H1 (cell line): ENCODE data around the gene KIAA1755. TPM values are rescaled to one million over a fixed set of nuclear protein-coding genes. Genes with fewer than 3 reads are reported as not detected.

Experiments
- CTCF ChIA-PET: fragments of 300-600 bp; sonication (Branson Sonifier 250); formaldehyde crosslinking; loops from one replicate; lab custom pipeline; 2021; ENCODE audit not compliant: partially characterized antibody; lab: Charles Lee
- POLR2A ChIA-PET: fragments of 300-600 bp; sonication (Branson Sonifier 250); formaldehyde crosslinking; loops from one replicate; lab custom pipeline; 2021; ENCODE audit warnings: inconsistent platforms; ENCODE audit not compliant: partially characterized antibody; lab: Charles Lee
- DNase-seq, 2 experiments: peaks; one replicate each; pipeline versions ENCODE4 v3.0.0 to v3.0.0-alpha.2; 2010 to 2022; ENCODE audit warnings: low spot score in 2 of 2, low read depth in 1 of 2, mixed read lengths in 1 of 2
- FAIRE-seq: peaks from 2 replicates; lab custom pipeline; 2011; peaks lifted over from hg19 to GRCh38; lab: Jason Lieb, UNC
- H2AFZ ChIP-seq: 2 replicates; pipeline ENCODE4 v1.8.1; 2012; ENCODE audit warnings: low read length, inconsistent platforms
- H2AK5ac ChIP-seq: 2 replicates; pipeline ENCODE4 v1.6.1; 2013; ENCODE audit warnings: low read depth, low read length
- H2BK120ac ChIP-seq: replicated peaks from 2 replicates; pipeline ENCODE3; 2013; ENCODE audit warnings: low read depth, low read length, inconsistent platforms
- H2BK12ac ChIP-seq: 2 replicates; pipeline ENCODE4 v1.6.1; 2013; ENCODE audit warnings: low read depth, low read length
- H2BK15ac ChIP-seq: 2 replicates; pipeline ENCODE4 v1.6.1; 2013; ENCODE audit warnings: low read length
- H2BK20ac ChIP-seq: 2 replicates; pipeline ENCODE4 v1.6.1; 2013; ENCODE audit warnings: low read length
- H2BK5ac ChIP-seq: 2 replicates; pipeline ENCODE4 v1.6.1; 2013; ENCODE audit warnings: low read depth, low read length
- H3K14ac ChIP-seq: 2 replicates; pipeline ENCODE4 v1.6.1; 2013; ENCODE audit warnings: inconsistent platforms; ENCODE audit not compliant: insufficient read length
- H3K18ac ChIP-seq: 2 replicates; pipeline ENCODE4 v1.6.1; 2013; ENCODE audit warnings: low read length; ENCODE audit errors: extremely low read depth
- H3K23ac ChIP-seq: 2 replicates; pipeline ENCODE4 v1.6.1; 2013; ENCODE audit warnings: inconsistent platforms; ENCODE audit not compliant: insufficient read length
- H3K23me2 ChIP-seq: 2 replicates; pipeline ENCODE4 v1.6.1; 2013; ENCODE audit warnings: low read depth, low read length
- H3K27ac ChIP-seq: 2 replicates; pipeline ENCODE4 v1.6.1; 2011; ENCODE audit warnings: low read depth, low read length, inconsistent platforms
- H3K27me3 ChIP-seq, 4 experiments: replicated peaks in 1 of 4; 1 replicate in 1 of 4; 2 replicates in 3 of 4; pipeline versions ENCODE4 v1.6.1 to v1.8.1; 2011 to 2013; ENCODE audit warnings: low read length in 3 of 4, mild to moderate bottlenecking in 3 of 4, inconsistent platforms in 2 of 4, mixed read lengths in 2 of 4, moderate library complexity in 1 of 4; ENCODE audit not compliant: control insufficient read depth in 3 of 4, insufficient read depth in 3 of 4; ENCODE audit errors: extremely low read depth in 1 of 4
- H3K36me3 ChIP-seq, 4 experiments: 2 replicates each; pipeline versions ENCODE4 v1.6.1 to v1.8.1; 2011 to 2013; ENCODE audit warnings: mild to moderate bottlenecking in 4 of 4, low read length in 3 of 4, moderate library complexity in 2 of 4, control low read depth in 1 of 4, inconsistent platforms in 1 of 4; ENCODE audit not compliant: insufficient read depth in 4 of 4, control insufficient read depth in 2 of 4
- H3K4ac ChIP-seq: replicated peaks from 2 replicates; pipeline ENCODE3; 2013; ENCODE audit warnings: low read length, low read depth, mixed read lengths, inconsistent platforms; ENCODE audit not compliant: insufficient read length
- H3K4me1 ChIP-seq, 4 experiments: replicated peaks in 1 of 4; 1 replicate in 1 of 4; 2 replicates in 3 of 4; pipeline versions ENCODE4 v1.6.1 to v1.8.1; 2011 to 2013; ENCODE audit warnings: low read length in 3 of 4, inconsistent platforms in 2 of 4, mixed read lengths in 1 of 4; ENCODE audit not compliant: insufficient read depth in 4 of 4, control insufficient read depth in 3 of 4
- H3K4me2 ChIP-seq, 2 experiments: 2 replicates each; pipeline versions ENCODE4 v1.6.1 to v1.8.1; 2011 to 2013; ENCODE audit warnings: low read depth in 2 of 2, low read length in 2 of 2, control low read depth in 1 of 2, inconsistent platforms in 1 of 2, mild to moderate bottlenecking in 1 of 2; ENCODE audit not compliant: insufficient read depth in 1 of 2
- H3K4me3 ChIP-seq, 4 experiments: fragments of 200-600, 300-600 bp in 1 of 4; sonication (generic), shearing (Covaris generic), sonication (Bioruptor Twin) in 1 of 4; 2 replicates each; pipeline versions ENCODE4 v1.5.1 to v1.8.1; 2011 to 2016; ENCODE audit warnings: low read length in 4 of 4, low read depth in 3 of 4, control low read depth in 2 of 4, inconsistent platforms in 2 of 4, mild to moderate bottlenecking in 2 of 4, mixed read lengths in 1 of 4, moderate library complexity in 1 of 4; ENCODE audit not compliant: insufficient read depth in 2 of 4; ENCODE audit errors: extremely low read depth in 1 of 4
- H3K56ac ChIP-seq: replicated peaks from 2 replicates; pipeline ENCODE3; 2013; ENCODE audit warnings: low read depth, mild to moderate bottlenecking, mixed read lengths, low read length, inconsistent platforms; ENCODE audit not compliant: insufficient read length
- H3K79me1 ChIP-seq: 2 replicates; pipeline ENCODE4 v1.6.1; 2013; ENCODE audit warnings: low read depth, low read length, control low read depth
- H3K79me2 ChIP-seq, 2 experiments: 2 replicates each; pipeline versions ENCODE4 v1.6.1 to v1.8.1; 2012 to 2013; ENCODE audit warnings: low read length in 2 of 2, mild to moderate bottlenecking in 2 of 2, inconsistent platforms in 1 of 2; ENCODE audit not compliant: insufficient read depth in 2 of 2, control insufficient read depth in 1 of 2
- H3K9ac ChIP-seq, 4 experiments: replicated peaks in 1 of 4; 1 replicate in 1 of 4; 2 replicates in 3 of 4; pipeline versions ENCODE4 v1.6.1 to v1.8.1; 2011 to 2013; ENCODE audit warnings: low read depth in 3 of 4, low read length in 3 of 4, control low read depth in 2 of 4, mild to moderate bottlenecking in 2 of 4, moderate library complexity in 2 of 4, inconsistent platforms in 1 of 4; ENCODE audit errors: extremely low read depth in 1 of 4
- H3K9me3 ChIP-seq, 2 experiments: 2 replicates each; pipeline versions ENCODE4 v1.6.1 to v1.8.1; 2012 to 2013; ENCODE audit warnings: mild to moderate bottlenecking in 2 of 2, moderate library complexity in 2 of 2, control low read depth in 1 of 2, inconsistent platforms in 1 of 2, low read depth in 1 of 2, low read length in 1 of 2, mixed read lengths in 1 of 2; ENCODE audit not compliant: insufficient read depth in 2 of 2
- H4K20me1 ChIP-seq, 2 experiments: replicated peaks in 1 of 2; 2 replicates each; pipeline versions ENCODE3 to v1.8.1; 2011 to 2013; ENCODE audit warnings: inconsistent platforms in 2 of 2, low read length in 2 of 2, mild to moderate bottlenecking in 1 of 2; ENCODE audit not compliant: insufficient read depth in 2 of 2, control insufficient read depth in 1 of 2
- H4K5ac ChIP-seq: 2 replicates; pipeline ENCODE4 v1.6.1; 2013; ENCODE audit warnings: low read length, low read depth, mixed read lengths, inconsistent platforms; ENCODE audit not compliant: insufficient read length
- H4K8ac ChIP-seq: 2 replicates; pipeline ENCODE4 v1.8.0; 2013; ENCODE audit warnings: mild to moderate bottlenecking, moderate library complexity, low read length, inconsistent platforms; ENCODE audit not compliant: insufficient read depth; ENCODE audit errors: extremely low read depth
- H4K91ac ChIP-seq: replicated peaks from 2 replicates; pipeline ENCODE3; 2013; ENCODE audit warnings: low read length, mixed read lengths, inconsistent platforms; ENCODE audit not compliant: insufficient read length
- ATF2 ChIP-seq: IDR thresholded peaks from 2 replicates; pipeline ENCODE4 v1.6.1; 2012; ENCODE audit warnings: low read length, inconsistent platforms
- CBX5 ChIP-seq: fragments of 300-800, 300-1000 bp; sonication (generic); IDR thresholded peaks from 2 replicates; pipeline ENCODE4 v1.7.1; 2016; ENCODE audit warnings: antibody characterized with exemption, low read length, low read depth
- EP300 ChIP-seq, 2 experiments: IDR thresholded peaks; 1 replicate in 1 of 2; 2 replicates in 1 of 2; pipeline ENCODE4 v1.6.1; 2011 to 2012; ENCODE audit warnings: low read depth in 2 of 2, low read length in 2 of 2, mild to moderate bottlenecking in 2 of 2, borderline replicate concordance in 1 of 2, inconsistent platforms in 1 of 2, moderate library complexity in 1 of 2
- GABPA ChIP-seq: IDR thresholded peaks from 2 replicates; pipeline ENCODE4 v1.6.1; 2011; ENCODE audit warnings: mild to moderate bottlenecking, low read length, moderate library complexity, borderline replicate concordance; ENCODE audit not compliant: insufficient read depth
- KDM1A ChIP-seq: fragments of 200-600, 300-600 bp; sonication (generic); IDR thresholded peaks from 2 replicates; pipeline ENCODE4 v1.7.1; 2016; ENCODE audit warnings: mild to moderate bottlenecking, low read length, borderline replicate concordance
- KDM4A ChIP-seq: IDR thresholded peaks from one replicate; pipeline ENCODE4 v1.7.1; 2012; ENCODE audit warnings: low read depth, mild to moderate bottlenecking, moderate library complexity, low read length, inconsistent platforms; ENCODE audit not compliant: severe bottlenecking
- POU5F1 ChIP-seq: IDR thresholded peaks from 2 replicates; pipeline ENCODE4 v1.6.1; 2011; ENCODE audit warnings: low read depth, mild to moderate bottlenecking, low read length, moderate library complexity
- RFX5 ChIP-seq: IDR thresholded peaks from 2 replicates; pipeline ENCODE4 v1.6.1; 2011; ENCODE audit warnings: low read depth, low read length, improper control_type of control experiment, borderline replicate concordance
- SIRT6 ChIP-seq: IDR thresholded peaks from one replicate; pipeline ENCODE4 v1.7.1; 2012; ENCODE audit warnings: low read length, inconsistent platforms
- SIX5 ChIP-seq: IDR thresholded peaks from 2 replicates; pipeline ENCODE4 v1.6.1; 2011; ENCODE audit warnings: mild to moderate bottlenecking, low read depth, low read length
- SP1 ChIP-seq: IDR thresholded peaks from 2 replicates; pipeline ENCODE4 v1.6.1; 2011; ENCODE audit warnings: low read depth, low read length
- TAF7 ChIP-seq: optimal IDR thresholded peaks from 2 replicates; pipeline ENCODE3; 2011; ENCODE audit warnings: low read depth, mild to moderate bottlenecking, inconsistent platforms, low read length, moderate library complexity, borderline replicate concordance
- ZNF274 ChIP-seq: IDR thresholded peaks from 2 replicates; pipeline ENCODE4 v1.7.0; 2012; ENCODE audit warnings: low read length, borderline replicate concordance; ENCODE audit errors: extremely low read depth
- WGBS, 2 experiments: shearing (Covaris generic) in 1 of 2; methylation state at CpG; one replicate each; pipeline versions ENCODE4 v1.1.6 to v1.1.7; 2013 to 2015; ENCODE audit warnings: low lambda C conversion rate in 2 of 2, mixed read lengths in 2 of 2, inconsistent platforms in 1 of 2, low coverage in 1 of 2, missing lambda C conversion rate in 1 of 2; ENCODE audit not compliant: insufficient replicate concordance in 2 of 2, insufficient coverage in 1 of 2, insufficient read length in 1 of 2; ENCODE audit errors: extremely low coverage in 1 of 2, missing lambda C conversion rate in 1 of 2; 5-methylcytosine and 5-hydroxymethylcytosine counted together
- polyA plus RNA-seq, 7 experiments: library from polyadenylated mRNA; depleted of rRNA in 3 of 7; stranded (reverse) in 5 of 7; unstranded in 2 of 7; fragments of >200 nt in 5 of 7; fragments of 200-250 nt in 2 of 7; gene quantifications; 1 replicate in 5 of 7; 2 replicates in 1 of 7; 4 replicates in 1 of 7; pipeline versions ENCODE4 v1.2.1 to v1.2.3, GENCODE V29; 2011 to 2013; ENCODE audit warnings: missing spikeins in 2 of 7, mixed read lengths in 2 of 7
- total RNA-seq: library from RNA; stranded (reverse); fragmentation: NEBNext Ultra II Directional; extraction: Animal tissue kit (Norgen Biotek cat#: 25700); gene quantifications from 2 replicates; pipeline ENCODE4 v1.2.1, GENCODE V29; 2021

The KIAA1755 gene
- total and polyA plus RNA-seq, 2 of the 8 experiments (the other 6 are each of a cell fraction or from before 2014, with no cell fraction given), result 0.23 TPM; not detected in 1

DNA sequence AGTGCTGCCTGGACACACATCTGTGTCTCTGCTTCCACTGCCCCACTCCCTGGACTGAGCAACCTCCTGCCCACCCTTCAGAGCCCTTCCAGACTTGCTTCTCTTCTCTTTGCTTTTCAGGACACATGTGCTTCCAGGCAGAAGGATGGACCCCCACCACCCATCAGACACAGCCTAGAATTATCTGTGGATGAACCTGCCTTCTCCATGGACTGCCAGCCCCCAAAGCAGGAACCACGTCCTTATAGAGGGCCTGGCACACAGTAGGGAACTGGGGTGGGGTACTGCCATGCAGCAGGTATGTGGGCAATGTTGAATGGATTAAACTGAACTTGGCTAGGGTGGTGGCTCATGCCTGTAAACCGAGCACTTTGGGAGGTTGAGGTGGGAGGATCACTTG, 3.6 kb downstream of the KIAA1755 start:
- Histone ChIP-seq H4K5ac (no peak overlapping the region), H3K23me2 (peaks cover 4% of the 10 kb centered on the region; the same call in 1 of the 2 replicates), H2BK15ac (no peak overlapping the region), H3K4ac (no peak overlapping the region), H3K18ac (no peak overlapping the region), H3K4me3 (no peak overlapping the region), H3K9ac (no peak overlapping the region), H4K8ac (peak overlapping the region; percentile 36; the same call in 1 of the 2 replicates), H3K27me3 (peaks cover 3 to 18% (median 12%) of the 10 kb centered on the region in 4 experiments; a peak in 5 of 7 replicates), H4K91ac (no peak overlapping the region), H2BK120ac (no peak overlapping the region), H3K14ac (no peak overlapping the region), H2BK5ac (no peak overlapping the region), H4K20me1 (no peaks in the 10 kb centered on the region), H2AK5ac (no peak overlapping the region), H3K79me1 (no peaks in the 10 kb centered on the region), H3K56ac (no peak overlapping the region), H3K4me1 (peaks cover 0 to 14% (median 6%) of the 10 kb centered on the region in 4 experiments; a peak in 4 of 7 replicates), H3K23ac (no peak overlapping the region), H3K27ac (no peak overlapping the region), H3K4me2 (no peak overlapping the region), H2AFZ (no peak overlapping the region), H3K9me3 (no peaks in the 10 kb centered on the region), H2BK20ac (no peak overlapping the region), H3K79me2 (no peaks in the 10 kb centered on the region), H3K36me3 (no peaks in the 10 kb centered on the region), H2BK12ac (no peak overlapping the region)
- POLR2A ChIA-PET, result no interaction called here
- CTCF ChIA-PET, result no interaction called here
- FAIRE-seq, result no peak
- no peak for DNase-seq
- 90% methylated on average over 2 of the region's 2 CpGs; no CpG with 5 or more reads in 1 of the 2 experiments for WGBS, 2 experiments
- TF ChIP-seq EP300 (IDR thresholded peaks at IDR 0.05; ENCODE audit: borderline replicate concordance in 1 of 2, low read depth in 2 of 2, low read length in 2 of 2), result no peak
- TF ChIP-seq RFX5, result no peak
- no peak for TF ChIP-seq ATF2
- TF ChIP-seq TAF7, result no peak
- no peak for TF ChIP-seq KDM4A
- no peak for TF ChIP-seq SP1
- no peak for TF ChIP-seq CBX5
- no peak for TF ChIP-seq KDM1A
- TF ChIP-seq SIX5, result no peak
- no peak for TF ChIP-seq ZNF274
- no peak for TF ChIP-seq POU5F1
- no peak for TF ChIP-seq SIRT6
- TF ChIP-seq GABPA, result no peak
